ENCODE data around the gene POGLUT2. TPM values are rescaled to one million over a fixed set of nuclear protein-coding genes. Genes with fewer than 3 reads are reported as not detected.

POGLUT2 gene
- total RNA-seq, 2 experiments from 2014 or later: not detected

DNA sequence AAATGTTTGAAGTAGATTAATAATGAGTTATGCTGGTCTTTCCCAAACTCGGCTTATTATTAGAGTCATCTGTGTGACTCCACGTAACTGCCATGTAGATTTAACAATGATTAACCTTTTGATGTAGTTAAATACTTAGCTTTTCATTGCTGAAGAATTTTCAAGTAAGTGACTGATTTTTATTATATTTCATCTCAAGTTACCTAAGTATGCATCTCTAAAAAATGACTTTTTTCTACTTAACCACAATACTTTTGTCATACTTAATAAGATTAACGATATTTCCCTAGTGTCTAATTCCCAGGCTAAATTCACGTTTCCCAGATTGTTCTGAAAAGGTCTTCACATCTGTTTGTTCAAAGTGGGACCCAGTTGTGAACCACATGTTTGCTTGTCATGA, 17.9 kb upstream of the POGLUT2 start:
- H3K27me3 ChIP-seq (ENCODE audit: control insufficient read depth in 1 of 2, insufficient read depth in 2 of 2, low read length in 2 of 2): no peaks in the 10 kb centered on the region
- no peaks in the 10 kb centered on the region for H3K9me3 ChIP-seq (ENCODE audit: control insufficient read depth in 1 of 2, insufficient read depth in 1 of 2, low read length in 2 of 2)
- Mint-ChIP-seq H3K36me3 (ENCODE audit: low read depth) (peaks cover 45% of the 10 kb centered on the region), H3K27me3 (no peaks in the 10 kb centered on the region), H3K9me3 (no peaks in the 10 kb centered on the region), H3K27ac (no peak overlapping the region), H3K4me1 (ENCODE audit: low read depth) (peaks cover 16% of the 10 kb centered on the region), H3K4me3 (no peak overlapping the region)
- no peak overlapping the region for H3K4me3 ChIP-seq (ENCODE audit: low read length)
- TF ChIP-seq, protein P1, sequence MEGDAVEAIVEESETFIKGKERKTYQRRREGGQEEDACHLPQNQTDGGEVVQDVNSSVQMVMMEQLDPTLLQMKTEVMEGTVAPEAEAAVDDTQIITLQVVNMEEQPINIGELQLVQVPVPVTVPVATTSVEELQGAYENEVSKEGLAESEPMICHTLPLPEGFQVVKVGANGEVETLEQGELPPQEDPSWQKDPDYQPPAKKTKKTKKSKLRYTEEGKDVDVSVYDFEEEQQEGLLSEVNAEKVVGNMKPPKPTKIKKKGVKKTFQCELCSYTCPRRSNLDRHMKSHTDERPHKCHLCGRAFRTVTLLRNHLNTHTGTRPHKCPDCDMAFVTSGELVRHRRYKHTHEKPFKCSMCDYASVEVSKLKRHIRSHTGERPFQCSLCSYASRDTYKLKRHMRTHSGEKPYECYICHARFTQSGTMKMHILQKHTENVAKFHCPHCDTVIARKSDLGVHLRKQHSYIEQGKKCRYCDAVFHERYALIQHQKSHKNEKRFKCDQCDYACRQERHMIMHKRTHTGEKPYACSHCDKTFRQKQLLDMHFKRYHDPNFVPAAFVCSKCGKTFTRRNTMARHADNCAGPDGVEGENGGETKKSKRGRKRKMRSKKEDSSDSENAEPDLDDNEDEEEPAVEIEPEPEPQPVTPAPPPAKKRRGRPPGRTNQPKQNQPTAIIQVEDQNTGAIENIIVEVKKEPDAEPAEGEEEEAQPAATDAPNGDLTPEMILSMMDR (IDR thresholded peaks at IDR 0.05): no peak
- intact Hi-C loops (cut with DNase I, micrococcal nuclease): no loop called here
- H3K27ac ChIP-seq (ENCODE audit: low read depth in 1 of 2, low read length in 2 of 2): no peak overlapping the region
- no peak for ATAC-seq (ENCODE audit: poor library complexity)
- DNase-seq: no peak
- ChIA-PET CTCF (no interaction called here), POLR2A (no interaction called here)
- H3K36me3 ChIP-seq (ENCODE audit: insufficient read depth, low read length): peaks cover 8% of the 10 kb centered on the region
- no peaks in the 10 kb centered on the region for H3K4me1 ChIP-seq (ENCODE audit: insufficient read depth, low read length)

DNA sequence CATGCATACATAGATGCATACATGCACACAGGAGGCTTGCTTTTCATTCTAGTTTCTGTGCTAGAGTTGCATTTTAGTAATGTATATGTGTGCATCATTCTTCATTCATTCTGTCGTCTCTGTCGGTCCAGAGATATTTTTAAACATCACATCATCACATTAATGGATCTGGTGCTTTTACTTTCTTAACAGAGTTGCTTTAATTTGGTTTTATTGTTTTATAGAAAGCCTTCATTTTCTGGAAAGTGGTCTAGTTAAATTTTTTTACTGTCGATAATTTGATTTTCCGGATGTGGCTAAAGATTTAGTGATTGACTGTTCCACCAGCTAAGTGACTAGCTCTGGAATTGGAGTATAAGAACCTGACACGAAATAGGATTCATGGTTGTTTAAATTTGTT, 17.0 kb upstream of the POGLUT2 start:
- Mint-ChIP-seq H3K4me3 (no peak overlapping the region), H3K9me3 (no peaks in the 10 kb centered on the region), H3K36me3 (ENCODE audit: low read depth) (peaks cover 54% of the 10 kb centered on the region), H3K27me3 (no peaks in the 10 kb centered on the region), H3K27ac (no peak overlapping the region), H3K4me1 (ENCODE audit: low read depth) (peaks cover 16% of the 10 kb centered on the region)
- Histone ChIP-seq H3K9me3 (ENCODE audit: control insufficient read depth in 1 of 2, insufficient read depth in 1 of 2, low read length in 2 of 2) (peaks cover 0 to 3% of the 10 kb centered on the region in 2 experiments), H3K27me3 (ENCODE audit: control insufficient read depth in 1 of 2, insufficient read depth in 2 of 2, low read length in 2 of 2) (no peaks in the 10 kb centered on the region), H3K4me1 (ENCODE audit: insufficient read depth, low read length) (no peaks in the 10 kb centered on the region), H3K27ac (ENCODE audit: low read depth in 1 of 2, low read length in 2 of 2) (no peak overlapping the region), H3K4me3 (ENCODE audit: low read length) (no peak overlapping the region), H3K36me3 (ENCODE audit: insufficient read depth, low read length) (peaks cover 6% of the 10 kb centered on the region)
- intact Hi-C loops (cut with DNase I, micrococcal nuclease): no loop called here
- DNase-seq (no peak), ATAC-seq (ENCODE audit: poor library complexity) (no peak)
- TF ChIP-seq, protein P1 (IDR thresholded peaks at IDR 0.05): no peak
- CTCF ChIA-PET: no interaction called here
- POLR2A ChIA-PET: no interaction called here

DNA sequence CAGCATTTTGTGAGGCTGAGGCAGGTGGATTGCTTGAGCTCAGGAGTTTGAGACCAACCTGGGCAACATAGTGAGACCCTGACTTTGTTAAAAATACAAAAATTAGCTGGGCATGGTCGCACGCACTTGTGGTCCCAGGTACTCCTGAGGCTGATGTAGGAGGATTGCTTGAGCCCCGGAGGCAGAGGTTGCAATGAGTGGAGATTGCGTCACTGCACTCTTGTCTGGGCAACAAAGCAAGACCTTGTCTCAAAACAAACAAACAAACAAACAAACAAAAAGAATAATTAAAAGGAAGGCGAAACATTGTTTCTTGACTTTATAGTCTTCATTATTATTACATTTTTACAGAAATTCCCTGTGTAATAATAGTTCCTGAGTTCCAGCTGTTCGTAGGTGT, 16.0 kb upstream of the POGLUT2 start:
- DNase-seq: no peak
- H3K27ac Mint-ChIP-seq: no peak overlapping the region
- peaks cover 16% of the 10 kb centered on the region for H3K4me1 Mint-ChIP-seq (ENCODE audit: low read depth)
- no peaks in the 10 kb centered on the region for H3K9me3 Mint-ChIP-seq
- TF ChIP-seq, protein P1 (IDR thresholded peaks at IDR 0.05): no peak
- ChIA-PET POLR2A (interaction anchor here (1.1 kb wide), 1 partner anchor 41 kb away, joined by 3 read pairs; the partner anchor contains the start of gene TEX30), CTCF (no interaction called here)
- intact Hi-C loops (cut with DNase I, micrococcal nuclease): no loop called here
- H3K4me3 ChIP-seq (ENCODE audit: low read length): no peak overlapping the region
- no peak overlapping the region for H3K4me3 Mint-ChIP-seq
- peaks cover 0 to 3% of the 10 kb centered on the region in 2 experiments for H3K9me3 ChIP-seq (ENCODE audit: control insufficient read depth in 1 of 2, insufficient read depth in 1 of 2, low read length in 2 of 2)
- H3K36me3 Mint-ChIP-seq (ENCODE audit: low read depth): peaks cover 57% of the 10 kb centered on the region
- H3K4me1 ChIP-seq (ENCODE audit: insufficient read depth, low read length): no peaks in the 10 kb centered on the region
- no peaks in the 10 kb centered on the region for H3K27me3 Mint-ChIP-seq
- peaks cover 6% of the 10 kb centered on the region for H3K36me3 ChIP-seq (ENCODE audit: insufficient read depth, low read length)
- ATAC-seq (ENCODE audit: poor library complexity): no peak
- H3K27ac ChIP-seq (ENCODE audit: low read depth in 1 of 2, low read length in 2 of 2): no peak overlapping the region
- H3K27me3 ChIP-seq (ENCODE audit: control insufficient read depth in 1 of 2, insufficient read depth in 2 of 2, low read length in 2 of 2): no peaks in the 10 kb centered on the region
